Skin epidermis (tissue), 12 donors: ENCODE results near the gene UBE2S.

Experiments
- H3K27ac ChIP-seq, 21 experiments: fragments of 200-600 bp; sonication (generic) in 11 of 21; one replicate each; pipeline ENCODE4 v1.5.0; 2020; ENCODE audit warnings: mild to moderate bottlenecking in 3 of 21, inconsistent platforms in 2 of 21, moderate library complexity in 2 of 21
- H3K4me3 ChIP-seq, 7 experiments: fragments of 200-600 bp; sonication (generic) in 2 of 7; one replicate each; pipeline ENCODE4 v1.5.0; 2020; ENCODE audit warnings: inconsistent platforms in 2 of 7, mild to moderate bottlenecking in 2 of 7, moderate library complexity in 1 of 7

The UBE2S gene

DNA sequence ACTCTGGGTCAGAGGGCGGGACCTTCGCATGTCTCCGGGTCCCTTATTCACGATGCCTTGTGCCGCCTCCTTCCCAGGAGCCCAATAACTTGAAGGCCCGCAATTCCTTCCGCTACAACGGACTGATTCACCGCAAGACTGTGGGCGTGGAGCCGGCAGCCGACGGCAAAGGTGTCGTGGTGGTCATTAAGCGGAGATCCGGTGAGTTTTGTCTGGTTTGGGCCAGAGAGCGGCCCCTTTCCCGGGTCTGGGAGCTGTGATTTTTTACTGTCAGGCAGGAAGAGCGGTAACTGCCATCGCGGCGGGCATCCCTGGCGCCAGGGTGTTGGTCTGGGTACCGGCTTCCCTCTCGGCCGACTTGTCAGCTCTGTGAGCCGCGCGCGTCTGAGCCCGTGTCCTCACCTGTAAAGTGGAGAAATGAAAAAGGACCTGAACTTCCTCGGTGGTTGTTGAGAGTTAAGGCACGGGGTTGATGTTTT is 21.1 kb downstream of the UBE2S start:
- H3K27ac ChIP-seq: peak overlapping the region; percentile 52 to 97 (median 92)
- peak overlapping the region; percentile 69 to 98 (median 96) for H3K4me3 ChIP-seq

DNA sequence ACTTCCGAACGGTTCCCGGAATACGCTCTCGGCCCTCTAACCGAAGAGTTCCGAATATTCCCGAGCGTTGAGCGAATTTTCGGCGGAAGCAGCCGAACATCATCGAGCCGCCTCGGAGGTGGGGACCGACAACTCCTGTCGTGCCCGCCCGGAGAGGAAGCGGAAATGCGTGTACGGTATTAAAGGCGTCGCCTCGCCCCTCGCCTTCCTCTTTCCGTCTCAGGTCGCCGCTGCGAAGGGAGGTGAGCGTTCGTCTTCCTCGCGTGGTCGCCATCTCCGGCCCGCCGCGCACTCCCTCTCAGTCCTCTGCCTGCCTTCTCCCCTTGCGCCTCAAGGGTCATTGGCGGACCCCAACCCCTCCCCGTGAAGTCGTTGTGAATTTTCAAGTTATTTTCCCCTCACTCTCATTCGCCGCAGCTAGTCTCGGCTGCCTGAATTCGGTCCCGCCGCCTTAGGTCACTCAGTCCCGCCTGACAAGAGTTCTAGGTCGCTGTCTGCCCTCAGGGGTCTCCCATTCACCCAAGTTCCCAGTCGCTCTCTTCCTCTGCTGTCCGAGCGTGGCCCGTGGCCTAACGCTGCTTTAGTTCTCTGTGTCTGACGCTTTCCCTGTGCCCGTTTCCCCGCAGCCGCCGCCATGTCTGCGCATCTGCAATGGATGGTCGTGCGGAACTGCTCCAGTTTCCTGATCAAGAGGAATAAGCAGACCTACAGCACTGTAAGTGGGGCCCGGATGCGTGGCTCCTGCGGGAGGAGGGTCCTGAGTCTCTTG is 21.7 kb downstream of the UBE2S start, which contains the start of gene RPL28:
Gene RPL28, plus strand, starts transcription at position 209 of the 769 bp plus-strand sequence. Its CDS starts 426 bp downstream, at position 635.
- Histone ChIP-seq H3K27ac (peak within 1 kb of the TSS; percentile 52 to 97 (median 92)), H3K4me3 (peak within 1 kb of the TSS; percentile 69 to 98 (median 96))

DNA sequence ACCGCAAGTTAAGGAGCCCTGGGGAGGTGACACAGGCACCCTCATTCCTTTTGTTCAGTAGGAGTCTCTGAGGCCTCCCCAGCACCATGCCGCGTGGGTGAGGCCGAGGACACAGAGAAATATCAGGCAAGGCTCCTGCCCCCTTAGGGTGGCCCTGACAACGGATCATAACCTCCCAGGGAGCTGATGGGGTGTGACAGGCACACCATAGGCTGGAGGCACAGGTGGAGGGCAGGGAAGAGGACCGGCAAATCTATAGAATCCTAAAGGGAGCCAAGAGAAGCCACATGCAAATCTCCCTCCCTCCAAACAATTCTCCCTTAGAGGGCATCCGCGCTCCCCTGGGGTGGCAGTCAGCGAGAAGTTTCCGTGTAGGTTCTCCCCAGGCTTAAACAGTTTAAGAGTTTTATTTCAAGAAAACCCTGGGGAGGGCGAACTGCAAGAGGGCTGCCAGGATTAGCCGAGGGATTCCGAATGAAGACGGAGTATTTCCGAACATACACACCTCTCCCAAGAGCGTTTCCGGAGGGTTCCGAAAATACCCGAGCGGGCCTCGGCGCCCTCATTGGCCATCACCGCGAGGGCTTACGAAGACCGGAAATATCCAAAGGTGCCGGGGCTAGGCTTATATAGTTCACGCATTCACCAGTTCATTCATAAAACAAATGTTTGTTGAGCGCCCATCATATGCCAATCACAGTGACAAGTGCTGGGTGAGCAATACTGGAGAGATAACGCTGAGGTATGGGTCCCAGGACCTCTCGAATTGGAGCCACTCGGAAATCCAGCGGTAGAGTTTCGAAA is 22.5 kb downstream of the UBE2S start:
- Histone ChIP-seq H3K4me3 (peak overlapping the region; percentile 69 to 98 (median 96)), H3K27ac (peak overlapping the region in 20 of 21 experiments; percentile 61 to 95 (median 92))

DNA sequence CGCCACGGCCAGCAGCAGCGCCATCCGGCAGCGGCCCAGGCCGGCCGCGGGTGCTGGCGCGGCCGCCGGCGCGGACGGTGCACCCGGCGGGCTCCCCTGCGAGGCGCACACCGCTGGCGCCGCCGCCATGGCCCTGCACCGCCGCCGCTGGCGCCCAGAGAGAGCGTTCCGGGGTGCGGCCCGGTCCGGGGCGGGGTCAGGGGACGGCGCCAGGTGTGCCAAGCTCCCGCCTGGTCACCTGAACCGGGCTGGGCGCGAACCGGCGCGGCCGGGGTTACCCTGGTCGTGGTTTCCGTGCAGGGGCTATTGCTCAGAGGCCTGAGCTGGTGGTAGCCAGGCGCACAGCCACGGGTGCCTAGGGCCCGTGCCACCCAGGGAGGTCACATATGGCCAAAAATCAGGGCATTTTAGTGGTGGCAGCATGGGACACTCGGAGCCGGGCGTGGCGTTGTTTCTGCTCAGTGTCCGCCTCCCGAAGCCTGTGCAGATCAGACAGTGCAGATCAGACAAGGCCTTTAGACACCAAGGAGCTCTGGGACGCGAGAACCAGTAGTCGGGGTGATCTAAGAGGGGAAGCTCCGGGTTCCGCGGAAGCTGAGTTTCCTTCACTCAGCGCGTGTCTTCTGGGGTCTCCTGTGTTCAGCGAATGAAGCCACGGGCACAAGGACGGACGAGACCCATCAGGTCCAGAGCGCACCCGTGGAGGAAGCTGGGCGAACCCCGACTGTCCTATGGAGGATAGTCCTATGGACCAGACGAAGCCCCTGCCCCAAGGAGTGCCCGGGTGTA is 23.3 kb downstream of the UBE2S start, which contains the start of gene TMEM238:
Gene TMEM238, minus strand, starts transcription at position 162 of the 789 bp plus-strand sequence. Its CDS starts 33 bp downstream, at position 129.
- Histone ChIP-seq H3K4me3 (peak within 1 kb of the TSS; percentile 69 to 98 (median 96)), H3K27ac (peak within 1 kb of the TSS; percentile 3 to 95 (median 92))

DNA sequence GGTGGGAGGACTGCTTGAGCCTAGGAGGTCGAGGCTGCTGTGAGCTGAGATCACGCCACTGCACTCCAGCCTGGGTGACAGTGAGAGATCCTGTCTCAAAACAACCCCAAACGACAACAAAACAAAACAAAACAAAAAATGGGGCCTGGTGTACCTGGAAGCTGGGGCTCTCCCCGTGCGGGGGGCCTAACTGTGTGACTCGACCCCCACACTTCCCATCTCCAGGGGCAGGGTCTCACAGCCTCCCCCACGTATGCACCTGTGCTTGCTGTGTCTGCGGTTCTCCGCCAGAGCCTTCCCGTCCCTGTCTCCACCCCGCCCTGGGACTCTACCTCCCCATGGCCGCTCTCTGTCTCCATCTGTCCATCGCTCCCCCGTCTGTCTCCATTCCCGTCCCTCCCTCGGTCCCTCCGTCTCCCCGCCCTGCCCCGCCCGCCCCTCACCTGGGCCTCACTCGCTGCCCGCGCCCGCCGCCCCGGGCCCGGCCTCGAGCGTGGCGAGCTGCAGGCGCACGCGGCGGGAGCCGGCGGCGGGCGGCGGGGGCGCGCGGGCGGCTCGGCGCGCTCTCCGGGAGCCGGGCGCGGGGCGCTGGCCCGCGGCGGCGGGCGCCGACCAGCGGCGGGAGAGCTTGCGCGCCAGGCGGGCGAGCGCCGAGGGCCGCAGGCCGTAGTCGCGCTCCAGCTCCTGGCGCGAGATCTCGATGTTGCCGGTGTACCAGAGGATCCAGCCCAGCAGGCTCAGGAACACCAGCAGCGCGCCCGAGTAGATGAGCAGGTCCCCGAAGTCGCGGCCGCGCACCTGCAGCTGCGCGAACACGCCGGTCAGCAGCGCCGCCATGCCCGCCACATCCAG is 24.1 kb downstream of the UBE2S start:
- H3K4me3 ChIP-seq: peak overlapping the region; percentile 37 to 98 (median 96)
- H3K27ac ChIP-seq: peak overlapping the region in 18 of 21 experiments; percentile 3 to 95 (median 91)

DNA sequence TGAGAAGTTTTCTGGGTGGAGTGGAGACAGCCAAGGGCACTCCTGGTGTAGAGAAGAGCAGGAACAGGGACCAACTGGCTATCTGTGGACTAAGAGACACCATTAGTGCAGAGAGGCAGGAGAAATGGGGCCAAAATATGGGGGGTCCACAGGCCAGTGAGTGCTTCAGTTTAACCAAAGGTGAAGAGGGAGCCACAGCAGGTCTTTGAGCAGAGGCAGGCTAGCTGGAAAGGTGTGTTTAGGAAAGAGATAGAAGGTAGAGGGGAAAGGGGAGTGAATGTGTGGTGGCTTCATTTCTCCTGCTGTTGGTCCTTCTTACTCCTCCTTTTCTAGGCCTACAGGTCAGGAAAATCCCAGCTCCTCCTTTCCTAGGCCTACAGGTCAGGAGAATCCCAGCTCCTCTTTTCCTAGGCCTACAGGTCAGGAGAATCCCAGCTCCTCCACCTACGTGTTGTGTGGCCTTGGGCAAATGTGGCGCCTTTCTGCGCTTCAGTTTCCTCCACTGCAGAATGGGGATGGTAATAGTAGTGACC is 25.0 kb downstream of the UBE2S start:
- H3K27ac ChIP-seq: no peak overlapping the region
- H3K4me3 ChIP-seq: no peak overlapping the region

DNA sequence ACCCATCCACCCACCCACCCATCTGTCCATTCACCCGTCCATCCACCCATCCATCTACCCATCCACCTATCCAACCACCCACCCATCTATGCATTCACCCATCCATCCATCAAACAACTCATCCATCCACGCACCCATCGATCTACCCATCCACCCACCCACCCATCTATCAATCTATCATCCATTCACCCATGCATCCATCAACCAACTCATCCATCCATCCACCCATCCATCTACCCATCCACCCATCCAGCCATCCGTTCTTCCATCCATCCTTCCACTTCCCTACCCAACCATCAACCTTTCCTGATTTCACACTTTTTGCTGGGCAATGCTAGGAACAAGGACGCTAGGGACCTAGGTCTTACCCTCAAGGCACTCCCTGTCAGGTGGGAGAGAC is 25.6 kb downstream of the UBE2S start:
- Histone ChIP-seq H3K4me3 (no peak overlapping the region), H3K27ac (no peak overlapping the region)

DNA sequence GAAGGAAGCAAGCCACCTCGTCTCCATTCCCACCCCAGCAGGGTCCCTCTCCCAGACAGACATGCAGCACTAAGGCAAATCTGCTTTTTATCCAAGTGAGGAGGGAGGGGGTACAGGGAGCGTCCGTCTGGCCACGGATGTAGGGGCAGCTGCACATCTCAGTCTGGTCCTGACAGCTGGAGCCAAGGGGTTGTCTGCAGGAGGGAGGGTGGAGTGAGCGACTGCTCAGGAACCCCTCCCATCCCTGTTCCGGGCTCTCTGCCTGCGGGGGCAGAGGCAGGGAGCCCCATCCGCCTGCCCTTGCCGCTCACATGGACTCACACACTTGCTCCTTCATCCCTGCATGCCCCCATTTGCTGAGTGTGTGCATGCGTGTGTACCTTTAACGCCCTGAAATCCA is 28.4 kb downstream of the UBE2S start:
- Histone ChIP-seq H3K27ac (no peak overlapping the region), H3K4me3 (no peak overlapping the region)

DNA sequence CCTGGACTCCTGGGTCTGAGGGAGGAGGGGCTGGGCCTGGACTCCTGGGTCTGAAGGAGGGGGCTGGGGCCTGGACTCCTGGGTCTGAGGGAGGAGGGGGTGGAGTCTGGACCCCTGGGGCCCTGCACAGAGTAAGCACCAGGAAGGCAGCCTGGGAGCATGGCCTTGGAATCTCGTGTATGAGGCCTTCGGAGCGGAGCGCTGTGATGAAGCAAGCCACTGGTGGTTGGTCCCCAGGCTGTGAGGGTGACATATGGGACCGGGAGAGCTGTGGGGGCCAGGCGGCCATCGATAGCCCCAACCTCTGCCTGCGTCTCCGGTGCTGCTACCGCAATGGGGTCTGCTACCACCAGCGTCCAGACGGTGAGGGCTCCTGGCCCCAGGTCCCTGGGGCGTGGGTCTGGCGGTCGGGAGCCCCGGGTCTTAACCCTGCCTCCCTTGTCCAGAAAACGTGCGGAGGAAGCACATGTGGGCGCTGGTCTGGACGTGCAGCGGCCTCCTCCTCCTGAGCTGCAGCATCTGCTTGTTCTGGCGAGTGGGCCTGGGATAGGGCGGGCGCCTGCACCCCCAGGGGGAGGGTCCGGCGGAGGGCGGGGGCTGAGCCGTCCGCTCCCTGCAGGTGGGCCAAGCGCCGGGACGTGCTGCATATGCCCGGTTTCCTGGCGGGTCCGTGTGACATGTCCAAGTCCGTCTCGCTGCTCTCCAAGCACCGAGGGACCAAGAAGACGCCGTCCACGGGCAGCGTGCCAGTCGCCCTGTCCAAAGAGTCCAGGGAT is 30.0 kb downstream of the UBE2S start:
- H3K4me3 ChIP-seq: no peak overlapping the region

DNA sequence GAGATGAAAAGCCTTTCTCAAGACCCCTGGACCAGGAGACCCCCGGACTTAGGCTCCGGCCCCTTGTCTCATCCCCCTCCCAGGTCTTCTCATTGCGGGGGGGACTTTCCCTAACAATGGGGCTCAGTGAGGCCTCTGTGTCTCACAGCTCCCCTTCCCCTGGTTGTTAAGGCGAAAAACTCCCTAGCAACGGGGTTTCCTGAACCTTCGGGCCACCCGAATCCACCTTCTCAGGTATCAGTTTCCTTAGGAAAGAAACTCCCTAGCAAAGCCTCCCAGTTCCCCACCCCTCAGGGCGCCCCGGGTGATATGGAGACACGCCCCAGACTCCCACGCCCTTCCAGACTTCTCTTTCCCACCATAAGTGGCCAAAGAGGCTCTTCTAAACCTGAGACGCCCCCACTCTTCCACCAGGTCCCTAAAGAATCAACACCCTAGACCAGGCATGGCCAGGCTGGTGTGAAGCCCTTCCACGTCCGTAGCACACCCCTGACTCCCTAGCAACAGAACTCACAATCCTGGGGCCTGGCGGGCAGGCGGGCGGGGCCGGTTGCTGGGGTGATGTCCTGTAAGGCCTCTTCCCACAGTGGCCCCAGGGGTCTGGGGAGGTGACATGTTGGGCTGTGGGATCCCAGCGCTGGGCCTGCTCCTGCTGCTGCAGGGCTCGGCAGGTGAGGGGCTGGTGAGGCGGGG is 31.2 kb downstream of the UBE2S start, which contains the start of gene TMEM190:
Gene TMEM190, plus strand, starts transcription at position 586 of the 693 bp plus-strand sequence. Its CDS starts 28 bp downstream, at position 614.
- no peak within 1 kb of the TSS for H3K4me3 ChIP-seq

More for the DNA sequence above, 30.0 kb downstream of the UBE2S start:
- H3K27ac ChIP-seq: no peak overlapping the region

DNA sequence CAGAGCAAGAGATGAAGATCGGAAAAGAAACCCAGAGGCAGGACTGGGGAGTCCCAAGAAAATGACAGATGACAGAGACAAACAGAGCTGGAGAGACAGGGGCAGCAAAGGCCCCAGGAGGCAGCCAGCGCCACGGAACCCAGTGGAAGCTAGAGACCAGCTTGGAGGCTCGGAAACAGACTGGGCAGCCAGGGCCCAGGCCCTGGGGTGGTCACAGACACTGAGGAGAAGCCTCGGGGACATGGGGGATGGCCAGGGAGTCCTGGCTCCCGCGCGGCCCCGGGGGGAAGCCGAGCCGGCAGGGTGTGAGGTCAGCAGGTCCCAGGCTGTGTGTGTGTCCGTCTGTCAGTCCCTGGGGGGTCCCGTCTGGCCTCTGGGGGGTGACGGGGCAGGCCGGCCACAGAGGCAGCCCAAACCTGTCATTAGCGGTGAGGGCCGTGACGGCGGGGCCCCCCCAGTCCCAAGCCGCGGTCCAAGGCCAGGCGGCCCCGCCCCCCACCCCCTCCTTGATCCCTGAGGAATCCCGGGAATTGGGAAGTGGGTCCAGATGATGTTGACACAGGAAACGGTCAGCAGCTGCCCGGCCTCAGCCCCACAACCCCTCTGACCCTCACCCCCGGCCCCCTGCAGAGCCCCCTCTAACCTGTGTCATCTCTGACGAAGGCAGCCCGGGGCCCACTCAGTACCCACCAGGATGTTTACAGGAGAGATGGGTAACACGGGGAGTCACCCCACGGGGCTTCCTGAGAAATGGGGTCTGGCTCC is 33.4 kb downstream of the UBE2S start:
- Histone ChIP-seq H3K4me3 (no peak overlapping the region), H3K27ac (no peak overlapping the region)

More for the DNA sequence above, 31.2 kb downstream of the UBE2S start, which contains the start of gene TMEM190:
- no peak within 1 kb of the TSS for H3K27ac ChIP-seq

DNA sequence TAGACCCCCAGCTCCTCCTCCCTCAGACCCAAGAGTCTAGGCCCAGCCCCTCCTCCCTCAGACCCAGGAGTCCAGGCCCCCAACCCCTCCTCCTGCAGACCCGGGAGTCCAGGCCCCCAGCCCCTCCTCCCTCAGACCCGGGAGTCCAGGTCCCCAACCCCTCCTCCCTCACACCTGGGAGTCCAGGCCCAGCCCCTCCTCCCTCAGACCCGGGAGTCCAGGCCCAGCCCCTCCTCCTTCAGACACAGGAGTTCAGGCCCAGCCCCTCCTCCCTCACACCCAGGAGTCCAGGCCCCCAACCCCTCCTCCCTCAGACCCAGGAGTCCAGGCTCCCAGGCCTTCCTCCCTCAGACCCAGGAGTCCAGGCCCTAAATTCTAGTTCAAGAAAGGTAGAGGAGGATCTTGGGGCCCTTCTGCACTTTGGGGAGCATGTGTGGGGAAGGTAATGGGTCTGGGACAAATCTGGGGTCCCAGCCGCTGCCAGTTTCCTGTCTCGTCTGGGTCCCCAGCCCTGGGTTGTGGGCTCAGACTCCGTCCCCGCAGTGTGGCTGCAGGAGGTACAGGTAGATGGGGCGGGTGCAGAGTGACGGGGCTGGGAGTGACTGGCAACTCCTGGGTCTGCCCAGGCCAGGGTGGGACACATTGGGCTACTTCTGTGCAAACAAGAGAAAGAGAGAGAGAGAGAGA is 34.1 kb downstream of the UBE2S start:
- H3K4me3 ChIP-seq: no peak overlapping the region
- H3K27ac ChIP-seq: no peak overlapping the region

DNA sequence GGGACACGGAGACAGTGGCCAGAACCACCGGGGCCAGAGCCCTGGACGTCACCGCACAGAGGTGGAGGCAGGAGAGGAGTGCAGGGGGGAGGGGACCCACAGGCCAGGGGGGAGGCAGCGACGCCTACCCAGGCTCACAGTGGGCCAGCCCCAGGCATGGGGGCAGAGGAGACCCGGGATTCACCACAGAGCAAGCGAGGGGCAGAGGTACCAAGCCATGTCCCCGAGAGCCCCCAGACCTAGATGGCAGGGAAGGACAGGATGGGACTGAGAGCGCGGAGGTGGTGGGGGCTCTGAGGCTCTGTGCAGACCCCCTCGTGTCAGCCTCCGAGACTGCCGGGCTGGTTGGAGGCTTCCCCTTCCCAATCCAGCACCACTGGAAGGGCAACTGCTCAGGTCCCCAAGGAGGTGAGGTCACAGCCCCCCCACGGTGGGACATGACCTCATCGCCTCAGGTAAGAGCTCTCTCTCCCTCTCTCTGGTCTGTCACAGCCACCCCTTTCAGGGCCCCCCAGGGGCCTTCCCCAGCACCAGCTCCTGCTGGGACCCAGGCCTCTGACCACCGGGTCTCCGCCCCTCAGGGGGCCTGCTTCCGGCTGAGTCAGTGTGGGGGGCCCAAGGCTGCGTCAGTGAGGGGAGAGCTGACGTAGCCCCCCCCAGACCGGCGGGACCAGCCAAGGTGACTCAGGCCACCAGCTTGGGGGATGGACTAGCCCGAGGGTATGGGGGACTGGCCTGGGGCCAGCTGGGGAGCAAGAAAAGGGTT is 35.1 kb downstream of the UBE2S start:
- Histone ChIP-seq H3K4me3 (no peak overlapping the region), H3K27ac (no peak overlapping the region)

DNA sequence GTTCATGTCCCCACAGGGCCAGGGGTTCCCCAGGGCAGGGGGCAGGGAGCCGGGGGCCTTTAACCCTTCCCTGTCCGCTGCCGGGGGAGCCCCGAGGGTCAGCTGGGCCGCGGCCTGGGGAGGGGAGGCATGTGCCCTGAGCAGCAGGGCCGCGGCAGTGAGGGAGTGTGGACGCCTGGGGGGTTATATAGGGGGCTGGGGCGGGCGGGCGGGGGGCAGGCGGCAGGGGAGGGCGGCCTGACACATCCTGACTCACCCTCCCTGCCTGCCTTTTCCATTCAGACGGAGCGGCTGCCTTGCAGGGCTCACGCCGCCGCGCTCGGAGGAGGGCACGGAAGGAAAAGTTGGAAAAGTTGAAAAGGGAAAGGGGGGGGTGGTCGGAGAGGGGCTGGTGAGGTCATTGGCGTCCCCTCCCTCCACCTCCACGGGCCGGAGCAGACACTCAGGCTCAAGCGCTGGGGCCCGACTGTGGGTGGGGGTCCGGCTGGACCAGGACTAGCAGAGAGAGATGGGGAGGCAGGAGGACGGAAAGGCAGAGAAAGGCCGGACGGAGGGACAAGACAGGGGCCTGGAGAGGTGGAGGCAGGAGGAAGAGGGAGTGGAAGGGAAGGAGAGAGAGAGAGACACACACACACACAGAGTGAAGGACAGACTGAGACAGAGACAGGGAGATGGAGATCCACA is 37.1 kb downstream of the UBE2S start, which contains the start of gene IL11:
Gene IL11, minus strand, starts transcription at position 159 of the 684 bp plus-strand sequence. Its CDS starts 153 bp downstream, at position 6.
- peak within 1 kb of the TSS in 3 of 21 experiments; percentile 5 to 55 (median 39) for H3K27ac ChIP-seq
- peak within 1 kb of the TSS; percentile 10 to 38 (median 28) for H3K4me3 ChIP-seq
